ENCODE results near the gene PRKN. TPM values are rescaled to one million over a fixed set of nuclear protein-coding genes. Genes with fewer than 3 reads are reported as not detected.

Gene PRKN
- total RNA-seq, 1 donor from 2014 or later = 5.1 TPM

DNA sequence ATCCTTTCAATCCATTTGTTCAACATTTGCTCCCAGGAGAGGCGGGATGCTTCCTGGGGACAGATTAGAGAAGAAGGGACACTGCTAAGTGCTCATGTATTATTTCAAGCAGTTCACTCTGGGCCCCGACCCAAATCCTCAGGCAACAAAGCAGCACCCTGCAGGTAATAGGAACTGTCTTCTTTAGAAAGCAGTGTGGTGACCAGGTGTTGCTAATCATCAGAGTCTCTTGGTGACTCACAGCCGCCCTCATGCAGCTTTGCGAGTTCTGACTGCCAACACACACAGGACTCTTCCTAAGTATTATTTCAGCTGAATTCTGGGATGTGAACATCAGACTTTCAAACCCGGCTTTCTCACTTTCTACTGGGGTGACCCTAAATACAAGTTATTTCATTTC is 356.4 kb downstream of the PRKN start:
- no peak for TF ChIP-seq CTCF (IDR thresholded peaks at IDR 0.05; ENCODE audit: unreplicated experiment)
- Mint-ChIP-seq H3K9me3 (ENCODE audit: unreplicated experiment) (no peaks in the 10 kb centered on the region), H3K4me3 (ENCODE audit: unreplicated experiment) (no peak overlapping the region), H3K27me3 (ENCODE audit: unreplicated experiment) (no peaks in the 10 kb centered on the region), H3K27ac (ENCODE audit: unreplicated experiment) (no peak overlapping the region), H3K36me3 (ENCODE audit: low read depth, unreplicated experiment) (no peaks in the 10 kb centered on the region), H3K4me1 (ENCODE audit: unreplicated experiment) (no peaks in the 10 kb centered on the region)
- DNase-seq (ENCODE audit: low spot score) = no peak

DNA sequence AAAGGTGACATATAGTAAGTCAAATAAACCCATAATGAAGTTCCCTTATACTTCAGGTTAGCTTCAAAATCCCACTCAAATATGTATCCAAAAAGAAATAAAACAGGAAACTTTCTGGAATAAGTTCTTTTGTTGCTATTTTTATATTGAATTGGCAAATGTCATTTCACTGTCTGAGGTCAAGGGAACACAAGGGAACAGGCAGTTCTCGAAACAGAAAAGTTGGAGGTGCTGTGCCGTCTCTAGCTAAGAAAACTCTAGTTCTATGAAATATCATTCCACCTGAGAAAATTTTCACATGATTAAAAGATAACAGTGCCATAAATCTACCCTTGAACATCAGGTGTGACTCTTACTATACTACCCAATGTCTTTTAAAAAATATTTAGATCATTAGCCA is 358.5 kb downstream of the PRKN start:
- Mint-ChIP-seq H3K36me3 (ENCODE audit: low read depth, unreplicated experiment) (no peaks in the 10 kb centered on the region), H3K4me3 (ENCODE audit: unreplicated experiment) (no peak overlapping the region), H3K4me1 (ENCODE audit: unreplicated experiment) (no peaks in the 10 kb centered on the region), H3K27ac (ENCODE audit: unreplicated experiment) (no peak overlapping the region), H3K27me3 (ENCODE audit: unreplicated experiment) (no peaks in the 10 kb centered on the region), H3K9me3 (ENCODE audit: unreplicated experiment) (no peaks in the 10 kb centered on the region)
- TF ChIP-seq CTCF (IDR thresholded peaks at IDR 0.05; ENCODE audit: unreplicated experiment) = no peak
- DNase-seq (ENCODE audit: low spot score) = no peak

- Mint-ChIP-seq H3K9me3 (ENCODE audit: unreplicated experiment) (no peaks in the 10 kb centered on the region), H3K4me3 (ENCODE audit: unreplicated experiment) (no peak overlapping the region), H3K27ac (ENCODE audit: unreplicated experiment) (no peak overlapping the region), H3K36me3 (ENCODE audit: low read depth, unreplicated experiment) (no peaks in the 10 kb centered on the region), H3K27me3 (ENCODE audit: unreplicated experiment) (peaks cover 1% of the 10 kb centered on the region), H3K4me1 (ENCODE audit: unreplicated experiment) (peaks cover 3% of the 10 kb centered on the region)
- TF ChIP-seq CTCF (IDR thresholded peaks at IDR 0.05; ENCODE audit: unreplicated experiment) = no peak
- no peak for DNase-seq (ENCODE audit: low spot score)
Measured at GRCh38 chr6:162364488-162364887, 363.1 kb downstream of the PRKN start.

GRCh38 chr6:162363757-162364156 is 363.8 kb downstream of the PRKN start:
- H3K4me3 Mint-ChIP-seq (ENCODE audit: unreplicated experiment) = no peak overlapping the region
- TF ChIP-seq CTCF (IDR thresholded peaks at IDR 0.05; ENCODE audit: unreplicated experiment) = no peak
- no peak for DNase-seq (ENCODE audit: low spot score)
- H3K27me3 Mint-ChIP-seq (ENCODE audit: unreplicated experiment) = peaks cover 1% of the 10 kb centered on the region
- peaks cover 3% of the 10 kb centered on the region for H3K4me1 Mint-ChIP-seq (ENCODE audit: unreplicated experiment)
- H3K9me3 Mint-ChIP-seq (ENCODE audit: unreplicated experiment) = no peaks in the 10 kb centered on the region
- no peaks in the 10 kb centered on the region for H3K36me3 Mint-ChIP-seq (ENCODE audit: low read depth, unreplicated experiment)
- H3K27ac Mint-ChIP-seq (ENCODE audit: unreplicated experiment) = no peak overlapping the region

DNA sequence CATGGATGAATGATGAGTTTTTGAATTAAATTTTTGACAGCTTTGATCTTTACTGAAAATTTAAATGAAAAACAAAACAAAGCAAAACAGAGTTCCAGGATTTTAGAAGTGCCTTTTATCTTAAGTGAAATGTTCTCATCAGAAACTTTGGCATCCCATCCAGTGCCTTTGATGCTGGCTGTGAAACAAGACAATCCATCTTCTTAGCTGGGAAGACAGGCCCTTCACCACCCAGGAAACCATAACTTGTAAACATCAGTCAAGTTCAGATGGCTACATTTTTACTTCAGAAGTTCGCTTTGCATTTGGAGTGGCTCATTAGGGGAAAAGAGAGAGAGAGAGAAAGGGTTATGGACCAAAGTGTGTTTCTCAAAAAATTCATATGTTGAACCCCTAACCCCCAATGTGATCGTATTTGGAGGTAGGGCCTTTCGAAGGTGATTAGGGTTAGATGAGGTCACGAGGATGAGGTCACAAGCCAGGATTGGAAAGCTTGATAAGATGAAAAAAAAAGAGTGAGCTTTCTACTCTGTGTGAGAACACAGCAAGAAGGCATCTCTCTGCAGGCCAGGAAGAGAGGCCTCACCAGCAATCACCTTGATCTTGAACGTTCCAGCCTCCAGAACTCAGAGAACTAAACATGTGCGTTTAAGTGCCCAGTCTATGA is 366.5 kb downstream of the PRKN start:
- H3K9me3 Mint-ChIP-seq (ENCODE audit: unreplicated experiment) = no peaks in the 10 kb centered on the region

More for the DNA sequence above, 366.5 kb downstream of the PRKN start:
- Mint-ChIP-seq H3K27me3 (ENCODE audit: unreplicated experiment) (peaks cover 1% of the 10 kb centered on the region), H3K4me3 (ENCODE audit: unreplicated experiment) (no peak overlapping the region), H3K27ac (ENCODE audit: unreplicated experiment) (no peak overlapping the region), H3K4me1 (ENCODE audit: unreplicated experiment) (peaks cover 5% of the 10 kb centered on the region), H3K36me3 (ENCODE audit: low read depth, unreplicated experiment) (no peaks in the 10 kb centered on the region)
- TF ChIP-seq CTCF (IDR thresholded peaks at IDR 0.05; ENCODE audit: unreplicated experiment) = no peak
- DNase-seq (ENCODE audit: low spot score) = no peak
